Measurements from ENCODE around the gene OR13C4.

DNA sequence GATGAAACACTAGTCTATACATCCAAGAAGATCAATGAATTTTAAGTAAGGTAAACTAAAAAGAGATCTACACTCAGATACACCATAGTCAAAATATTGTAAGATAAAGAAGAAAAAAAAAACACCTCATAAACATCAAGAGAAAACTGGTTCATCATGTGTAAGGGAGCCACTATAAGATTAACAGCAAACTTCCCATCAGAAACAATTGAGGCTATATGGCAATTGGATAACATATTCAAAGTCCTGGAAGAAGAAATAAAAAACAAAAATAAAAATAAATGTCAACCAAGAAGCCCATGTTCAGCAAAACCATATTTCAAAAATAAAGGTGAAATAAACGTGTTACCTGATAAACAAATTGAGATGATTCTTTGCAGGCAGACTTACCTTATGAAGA lies 45.6 kb upstream of the OR13C4 start:
- TF ChIP-seq POLR2AphosphoS5 (IDR thresholded peaks at IDR 0.05; ENCODE audit: borderline replicate concordance, low read depth, low read length) (no peak), EZH2 (IDR thresholded peaks at IDR 0.05) (no peak), FOXP2 (optimal IDR thresholded peaks at IDR 0.05; ENCODE audit: control extremely low read depth, extremely low read length, insufficient read depth) (no peak)

Measured in SK-N-MC (cell line).